NCI-H1694 (cell line): ENCODE data around the gene MAD1L1.

Source experiments
- DNase-seq: peaks from one replicate; lab custom pipeline; 2025; lab: John Stamatoyannopoulos, UW

MAD1L1 gene

DNA sequence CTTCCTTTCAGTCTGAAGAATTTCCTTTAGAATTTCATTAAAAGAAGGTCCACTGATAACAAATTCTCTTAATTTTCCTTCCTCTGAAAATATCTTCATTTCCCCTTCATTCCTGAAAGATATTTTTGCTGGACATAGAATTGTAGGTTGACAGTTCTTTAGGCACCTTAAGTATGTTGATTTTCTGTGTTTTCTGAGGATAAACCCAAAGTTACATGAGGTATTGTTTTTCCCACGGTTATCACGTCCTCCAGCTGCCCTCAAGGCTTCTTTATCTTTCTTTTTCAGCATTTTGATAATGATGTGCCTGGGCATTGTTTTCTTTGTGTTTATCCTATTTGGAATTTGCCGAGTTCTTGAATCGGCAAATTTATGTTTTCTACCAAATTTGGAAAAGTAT is 457.4 kb downstream of the MAD1L1 start:
- no peak for DNase-seq

DNA sequence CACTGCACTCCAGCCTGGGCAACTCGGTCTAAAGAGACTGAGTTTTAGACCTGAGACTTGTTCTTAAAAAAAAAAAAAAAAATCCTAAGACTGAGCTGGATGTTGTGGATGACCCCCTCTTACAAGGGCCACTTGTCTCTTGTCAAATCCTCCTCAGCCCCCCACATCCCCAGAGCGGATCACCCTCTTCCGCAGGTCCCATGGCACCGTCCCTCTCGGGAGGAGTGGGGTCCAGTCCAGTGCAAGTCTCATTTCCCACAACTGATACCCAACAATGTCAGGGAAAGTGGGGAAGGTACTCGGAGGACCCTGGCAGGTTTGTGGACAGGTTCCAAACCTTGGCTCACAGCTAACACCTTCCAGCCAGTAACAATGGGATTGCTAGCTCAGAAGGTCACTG is 462.4 kb downstream of the MAD1L1 start:
- DNase-seq = no peak

DNA sequence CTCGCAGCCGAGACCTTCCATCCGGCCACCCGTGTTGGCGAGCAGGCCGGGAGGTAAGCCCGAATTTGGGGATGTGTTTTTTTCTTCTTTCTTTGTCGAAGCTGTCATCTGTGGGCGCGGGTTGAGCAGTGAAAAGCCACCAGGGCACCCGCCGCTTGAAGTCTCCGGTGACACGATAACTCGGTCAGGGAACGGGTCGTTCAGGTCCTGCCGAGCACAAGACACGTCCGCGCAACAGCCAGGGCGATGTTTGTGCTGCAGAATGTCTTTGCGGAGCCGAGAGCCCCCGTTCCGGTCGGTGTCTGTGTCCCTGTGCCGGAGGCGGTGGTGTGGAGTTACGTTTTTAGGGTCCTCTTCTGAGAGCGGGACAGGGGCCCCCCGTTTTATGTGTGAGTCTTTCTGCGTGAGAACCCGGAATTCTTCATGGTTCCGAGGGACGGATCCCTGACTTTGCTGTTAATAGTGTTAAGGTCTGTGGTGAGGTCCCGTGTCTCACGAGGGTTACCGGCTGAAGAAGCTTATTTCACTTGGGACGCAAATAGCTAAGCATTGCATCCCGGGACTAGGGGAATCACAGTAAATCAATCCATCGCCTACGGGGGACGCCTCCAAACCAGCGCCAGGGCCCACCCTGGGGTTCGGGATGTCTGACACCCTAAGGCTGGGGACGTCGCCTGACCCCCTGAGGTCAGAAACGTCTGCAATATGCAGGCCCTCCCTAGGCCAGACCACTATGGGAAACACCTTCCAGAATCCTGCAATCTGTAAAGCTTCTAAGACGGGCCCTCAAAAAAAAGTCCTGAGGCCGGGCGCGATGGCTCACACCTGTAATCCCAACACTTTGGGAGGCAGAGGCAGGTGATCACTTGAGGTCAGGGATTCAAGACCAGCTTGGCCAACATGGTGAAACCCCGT is 463.2 kb downstream of the MAD1L1 start:
- DNase-seq = no peak

DNA sequence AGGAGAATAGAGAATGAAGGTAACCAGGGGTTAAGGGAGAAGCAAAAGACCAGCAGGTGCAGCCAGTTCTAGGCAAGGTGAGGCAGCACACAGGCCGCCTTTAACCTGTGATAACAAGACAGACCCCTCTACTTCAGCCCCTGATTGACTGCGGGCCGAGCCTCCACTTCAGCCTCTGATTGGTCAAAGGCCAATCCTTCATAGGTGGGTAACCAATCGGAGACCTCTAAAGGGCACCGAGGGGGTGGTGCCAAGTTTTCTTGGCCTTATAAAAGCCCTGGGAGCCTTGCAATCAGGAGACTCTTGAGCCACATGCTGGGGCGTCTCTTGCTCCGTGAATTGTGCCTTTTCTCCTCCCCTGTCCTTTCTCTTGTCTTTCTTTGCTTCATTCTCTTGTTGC is 463.9 kb downstream of the MAD1L1 start:
- no peak for DNase-seq

DNA sequence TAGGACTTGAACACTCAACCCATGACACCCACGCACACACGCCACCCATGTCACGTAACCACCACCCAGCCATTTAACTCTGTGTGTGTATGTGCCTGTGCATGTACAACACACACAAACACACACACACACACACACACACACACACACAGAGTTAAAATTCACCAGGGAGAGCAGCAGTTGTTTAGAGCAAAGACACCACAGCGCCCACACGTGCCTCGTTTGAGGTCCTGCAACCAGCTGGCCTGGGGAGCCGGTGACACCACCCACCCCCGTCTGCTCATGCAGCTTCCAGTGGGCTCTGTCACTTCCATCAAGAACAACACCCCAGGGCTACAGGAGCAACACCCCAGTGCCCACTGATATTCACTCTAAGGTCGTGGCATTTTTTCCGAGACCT is 465.2 kb downstream of the MAD1L1 start:
- DNase-seq = peak; percentile 5
